DMS53 (cell line): Measurements from ENCODE around the gene AEN.
"Not testable (repeated sequence)": the region's sequence is repeated elsewhere in the genome, so short reads cannot be mapped to it uniquely, and the experiment has no call there.

Experiments used
- DNase-seq: peaks from one replicate; lab custom pipeline; 2025; lab: John Stamatoyannopoulos, UW

AEN gene

DNA sequence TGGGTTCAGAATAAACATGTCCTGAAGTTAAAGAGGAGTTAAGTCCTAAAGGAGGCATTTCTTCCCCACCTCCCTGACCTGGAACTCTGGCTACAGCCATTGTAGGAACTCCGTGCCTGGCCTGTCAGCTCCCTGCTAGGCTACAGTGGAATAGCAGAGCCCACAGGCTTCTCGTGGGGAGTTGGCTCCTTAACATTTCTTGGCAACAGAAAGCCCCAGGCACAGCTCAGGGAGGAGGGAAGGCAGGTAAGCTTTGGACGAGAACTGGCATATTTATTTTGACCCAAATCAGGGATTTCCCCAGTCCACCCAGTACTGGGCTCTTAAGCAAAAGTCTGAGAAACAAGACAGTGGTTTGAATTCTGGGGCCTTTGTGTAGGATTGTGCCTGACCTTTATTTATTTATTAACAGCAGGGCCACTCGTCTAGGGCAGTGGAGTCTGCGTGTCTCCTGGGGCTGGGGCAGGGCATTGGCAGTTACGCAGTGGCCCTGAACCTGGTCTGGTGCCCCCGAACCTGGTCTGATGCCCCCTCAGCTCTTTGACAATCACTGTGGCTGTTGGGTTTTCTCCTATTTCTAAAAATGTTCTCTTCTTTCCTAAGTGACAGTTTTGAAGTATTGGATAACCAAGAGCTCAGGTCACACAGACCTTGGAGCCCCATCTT, 9.8 kb downstream of the AEN start:
- DNase-seq: no peak

DNA sequence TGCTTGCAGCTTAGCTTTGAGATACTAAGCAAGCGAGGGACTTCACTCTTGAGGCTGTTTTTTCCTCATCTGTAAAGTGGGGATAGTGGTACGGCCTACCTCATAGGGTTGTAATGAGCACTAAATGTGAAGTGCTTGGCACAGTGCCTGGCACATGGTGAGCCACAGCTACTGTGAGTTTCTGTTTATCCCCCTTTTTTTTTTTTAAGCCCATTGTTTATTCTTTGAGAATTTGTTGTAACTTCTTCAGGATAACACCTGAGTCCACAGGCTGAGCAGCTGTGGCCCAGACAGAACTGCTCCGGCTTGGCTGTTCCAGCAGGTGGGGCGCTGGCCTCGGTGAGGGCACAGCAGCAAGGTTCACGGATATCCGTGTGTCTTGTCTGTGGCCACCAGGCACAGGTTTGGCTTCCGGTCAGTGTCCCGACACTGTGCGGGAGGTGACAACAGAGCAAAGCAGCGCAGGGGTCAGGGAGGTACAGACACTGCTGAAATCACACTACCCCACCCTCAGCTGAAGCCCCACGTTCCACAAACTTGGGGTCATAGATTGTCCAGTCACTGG, 10.4 kb downstream of the AEN start:
- no peak for DNase-seq

DNA sequence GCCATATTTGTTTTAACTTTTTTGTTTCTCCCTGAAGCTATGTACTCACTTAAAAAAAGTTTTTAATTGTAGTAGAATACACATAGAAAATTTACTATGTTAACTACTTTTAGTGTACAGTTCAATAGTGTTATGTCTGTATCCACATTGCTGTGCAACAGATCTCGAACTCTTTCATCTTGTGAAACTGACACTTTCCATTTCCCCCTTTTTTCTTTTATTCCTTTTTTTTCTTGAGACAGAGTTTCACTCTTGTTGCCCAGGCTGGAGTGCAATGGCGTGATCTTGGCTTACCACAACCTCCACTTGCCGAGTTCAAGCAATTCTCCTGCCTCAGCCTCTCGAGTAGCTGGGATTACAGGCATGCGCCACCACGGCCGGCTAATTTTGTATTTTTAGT, 11.7 kb downstream of the AEN start:
- DNase-seq: not testable (repeated sequence)

DNA sequence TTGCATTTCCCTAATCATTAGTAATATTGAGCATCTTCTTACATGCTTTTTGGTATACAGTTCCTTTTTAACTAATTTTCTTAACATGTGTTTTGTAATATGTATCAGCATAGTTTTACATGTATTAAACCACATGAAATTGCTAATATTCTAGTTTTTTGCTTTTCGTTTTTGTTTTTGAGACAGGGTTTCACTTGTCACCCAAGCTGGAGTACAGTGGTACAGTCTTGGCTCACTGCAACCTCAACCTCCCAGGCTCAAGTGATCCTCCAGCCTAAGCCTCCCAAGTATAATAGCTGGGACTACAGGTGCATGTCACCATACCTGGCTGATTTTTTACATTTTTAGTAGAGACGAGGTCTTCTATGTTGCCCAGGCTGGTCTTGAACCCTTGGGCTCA, 13.3 kb downstream of the AEN start:
- no peak for DNase-seq

DNA sequence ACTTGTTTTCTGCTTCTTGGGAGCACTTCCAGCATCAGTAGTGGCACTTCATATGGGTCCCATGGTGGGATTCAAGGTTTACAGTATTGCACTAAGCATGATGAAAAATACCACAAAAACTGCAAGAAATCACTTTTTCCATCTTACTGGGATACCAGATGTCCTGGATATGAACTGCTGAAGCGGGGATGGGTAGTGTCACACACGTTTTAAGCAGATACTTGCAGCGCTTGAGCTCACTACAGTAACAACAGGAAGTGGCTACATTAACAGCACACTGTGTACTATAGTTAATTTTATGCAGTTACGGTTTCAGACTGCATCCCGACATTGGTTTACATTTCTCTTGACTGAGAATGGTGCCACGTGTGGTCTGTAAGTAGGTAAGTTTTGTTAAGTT, 14.2 kb downstream of the AEN start:
- DNase-seq: peak; percentile 36

DNA sequence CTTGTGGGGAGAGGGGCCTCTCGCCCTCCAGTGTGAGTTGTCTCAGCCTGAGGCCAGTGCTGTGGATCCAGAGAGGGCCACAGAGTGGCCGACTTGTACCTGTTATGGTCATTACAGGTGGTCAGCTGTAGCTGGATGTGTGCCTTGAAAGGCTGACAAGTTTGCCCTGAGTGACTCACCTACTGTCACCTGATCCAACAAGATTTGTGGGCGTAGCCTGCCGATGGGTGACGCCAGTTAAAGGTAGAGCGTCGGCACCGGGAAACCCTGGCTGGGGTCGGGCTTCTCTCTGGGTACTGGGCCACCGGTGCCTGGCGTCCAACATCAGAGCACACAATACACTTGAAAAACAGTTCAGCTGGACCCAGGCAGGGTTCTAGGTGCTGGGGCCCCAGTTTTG, 14.9 kb downstream of the AEN start:
- DNase-seq: peak; percentile 88

DNA sequence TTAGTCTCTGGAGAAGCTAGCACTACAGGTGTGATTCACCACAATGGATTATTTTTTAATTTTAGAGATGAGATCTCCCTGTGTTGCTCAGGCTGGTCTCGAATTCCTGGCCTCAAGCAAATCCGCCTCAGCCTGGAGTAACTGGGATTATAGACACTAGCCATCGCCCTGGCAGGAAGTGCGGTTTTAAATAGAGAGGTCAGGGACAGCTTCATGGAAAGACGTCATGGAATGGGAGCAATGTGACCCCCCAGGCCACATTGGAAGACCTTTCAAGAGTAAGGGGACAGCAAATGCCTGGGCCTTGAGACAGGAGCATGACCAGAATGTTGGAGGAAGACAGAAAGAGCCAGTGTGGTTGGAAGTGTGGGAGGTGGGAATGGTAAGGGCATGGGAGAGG, 15.5 kb downstream of the AEN start:
- DNase-seq: no peak

DNA sequence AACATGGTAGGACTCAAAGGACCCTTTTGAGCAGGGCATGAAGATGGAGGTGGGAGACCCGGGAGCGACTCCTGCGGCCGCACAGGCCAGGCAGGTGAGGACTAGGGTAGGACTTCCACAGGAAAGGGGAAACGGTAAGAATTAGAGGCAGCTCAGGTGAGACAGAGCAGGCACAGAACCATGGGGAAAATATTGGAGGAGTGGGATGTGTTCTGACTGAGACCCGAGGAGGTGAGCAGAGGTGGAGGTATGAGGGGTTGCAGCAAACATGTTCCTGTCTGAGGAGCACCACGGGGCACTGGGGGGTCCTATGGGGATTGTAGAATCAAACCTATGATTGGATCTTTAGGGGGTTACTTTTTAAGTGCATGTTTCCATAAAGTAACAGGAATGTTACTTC, 16.3 kb downstream of the AEN start:
- DNase-seq: no peak

DNA sequence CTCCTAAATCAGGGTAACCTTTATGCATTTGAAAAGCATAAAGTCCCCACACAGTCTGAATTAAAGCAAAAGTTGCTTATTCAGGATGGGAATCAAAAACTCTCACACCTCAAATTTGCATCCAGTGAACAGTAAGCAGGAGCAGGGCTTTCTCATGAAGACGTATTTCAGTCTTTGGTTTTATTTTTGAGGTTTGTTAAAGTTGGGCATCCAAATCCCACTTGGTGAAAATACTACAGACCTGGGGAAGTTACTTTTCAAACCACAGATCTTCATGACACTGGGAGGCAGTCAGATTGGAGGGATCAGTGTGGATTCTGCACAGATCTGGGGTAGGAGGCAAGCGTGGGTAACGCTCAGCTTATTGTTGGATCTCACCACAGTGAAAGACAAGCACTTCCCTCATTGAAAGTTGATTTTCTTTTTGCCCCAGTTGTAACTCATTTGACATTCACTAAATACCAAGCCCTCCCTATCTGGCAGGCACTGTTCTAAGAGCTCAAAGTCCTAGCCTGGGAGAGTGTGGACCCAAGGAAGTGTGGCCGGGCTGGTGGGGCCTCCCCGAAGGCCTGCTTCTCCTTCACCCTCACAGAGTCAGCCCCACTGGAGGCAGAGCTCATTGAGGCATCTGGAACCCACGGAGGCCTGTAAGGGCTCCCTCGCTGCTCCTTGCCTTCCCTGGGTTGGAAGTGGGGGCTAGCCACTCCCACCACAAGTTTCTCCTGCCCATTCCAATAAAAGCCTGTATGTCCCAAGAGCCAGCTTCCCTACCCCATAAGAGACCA, 16.9 kb downstream of the AEN start:
- no peak for DNase-seq

DNA sequence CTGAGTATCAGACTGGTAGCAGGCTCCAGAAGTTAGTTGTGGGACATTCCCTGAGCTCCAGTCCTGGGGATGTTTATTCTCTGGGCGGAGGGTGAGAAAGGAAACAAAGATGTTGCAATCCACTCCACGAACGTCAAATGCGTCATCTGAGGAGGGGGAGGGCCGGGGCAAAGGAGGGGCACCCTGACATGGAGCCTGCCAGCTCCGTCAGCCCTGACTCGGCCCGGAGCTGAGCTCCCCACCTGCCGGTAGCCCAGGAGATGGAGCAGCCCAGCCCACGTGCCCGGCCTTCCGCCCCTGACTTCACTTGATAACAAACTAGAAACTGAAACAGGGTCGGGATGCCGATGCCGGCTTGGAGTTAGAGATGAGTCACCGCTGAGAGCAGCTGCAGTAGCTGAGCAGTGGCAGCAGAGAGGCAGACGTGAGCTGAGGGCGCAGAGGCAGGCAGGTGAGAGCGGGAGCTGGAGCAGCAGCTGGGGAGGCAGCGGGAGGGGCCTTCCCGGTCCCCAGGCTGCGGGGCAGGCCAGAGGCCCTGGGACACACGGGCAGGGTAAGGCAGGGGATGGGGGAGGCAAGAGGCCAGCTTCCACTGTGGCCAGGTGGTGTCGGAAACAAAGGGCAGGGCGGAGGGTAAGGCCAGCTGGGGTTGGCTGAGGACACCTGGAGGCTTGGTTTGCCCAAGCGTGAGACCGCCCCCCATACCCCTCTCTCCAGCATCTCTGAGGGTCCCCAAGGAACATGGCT, 17.7 kb downstream of the AEN start, which contains the start of gene ISG20:
ISG20 (plus strand) TSS at position 391 of the 747 bp plus-strand sequence; CDS start at position 742, 351 bp downstream.
- DNase-seq: peak; percentile 97

DNA sequence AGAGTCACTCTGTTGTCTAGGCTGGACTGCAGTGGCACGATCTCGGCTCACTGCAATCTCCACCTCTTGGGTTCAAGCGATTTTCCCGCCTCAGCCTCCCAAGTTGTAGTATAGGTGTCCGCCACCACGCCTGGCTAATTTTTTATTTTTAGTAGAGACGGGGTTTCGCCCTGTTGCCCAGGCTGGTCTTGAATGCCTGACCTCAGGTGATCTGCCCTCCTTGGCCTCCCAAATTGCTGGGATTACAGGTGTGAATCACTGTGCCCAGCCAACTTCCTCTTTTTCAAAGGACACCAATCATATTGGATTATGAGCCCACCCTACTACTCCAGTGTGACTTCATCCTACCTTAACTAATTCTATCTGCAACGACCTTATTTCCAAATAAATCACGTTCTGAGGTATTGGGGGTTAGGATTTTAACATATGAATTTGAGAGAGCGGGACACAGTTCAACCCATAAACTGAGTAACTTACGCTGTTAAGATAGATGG, 20.9 kb downstream of the AEN start:
- DNase-seq: no peak

DNA sequence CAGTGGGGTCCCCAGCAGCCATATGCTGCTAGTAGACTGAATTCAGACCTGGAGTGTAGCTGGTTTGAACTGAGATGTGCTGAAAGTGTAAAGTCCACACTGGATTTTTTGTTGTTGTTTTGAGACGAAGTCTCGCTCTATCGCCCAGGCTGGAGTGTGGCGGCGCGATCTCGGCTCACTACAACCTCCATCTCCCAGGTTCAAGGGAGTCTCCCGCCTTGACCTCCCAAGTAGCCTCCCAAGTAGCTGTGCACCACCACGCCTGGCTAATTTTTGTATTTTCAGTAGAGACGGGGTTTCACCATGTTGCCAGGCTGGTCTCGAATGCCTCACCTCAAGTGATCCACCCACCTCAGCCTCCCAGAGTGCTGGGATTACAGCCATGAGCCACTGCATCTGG, 21.4 kb downstream of the AEN start:
- not testable (repeated sequence) for DNase-seq

DNA sequence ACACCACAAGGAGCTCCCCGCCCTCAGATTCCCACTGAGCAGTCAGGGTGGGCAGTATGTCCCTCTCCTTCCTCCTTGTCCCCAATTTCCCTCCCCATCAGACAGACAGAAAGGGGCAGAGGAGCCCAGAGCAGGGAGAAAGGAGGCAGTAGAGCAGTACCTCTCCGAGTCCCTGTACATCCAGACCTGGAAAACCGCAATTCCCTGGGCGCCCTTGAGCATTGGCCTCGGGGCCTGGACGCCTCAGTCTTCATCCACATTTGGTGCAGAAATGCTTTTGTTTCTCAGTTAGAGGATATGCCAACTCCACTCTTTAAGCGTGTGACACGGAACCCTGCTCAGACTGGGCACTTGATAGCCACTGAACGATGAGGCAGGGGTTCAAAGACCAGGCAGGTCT, 23.6 kb downstream of the AEN start:
- DNase-seq: no peak

DNA sequence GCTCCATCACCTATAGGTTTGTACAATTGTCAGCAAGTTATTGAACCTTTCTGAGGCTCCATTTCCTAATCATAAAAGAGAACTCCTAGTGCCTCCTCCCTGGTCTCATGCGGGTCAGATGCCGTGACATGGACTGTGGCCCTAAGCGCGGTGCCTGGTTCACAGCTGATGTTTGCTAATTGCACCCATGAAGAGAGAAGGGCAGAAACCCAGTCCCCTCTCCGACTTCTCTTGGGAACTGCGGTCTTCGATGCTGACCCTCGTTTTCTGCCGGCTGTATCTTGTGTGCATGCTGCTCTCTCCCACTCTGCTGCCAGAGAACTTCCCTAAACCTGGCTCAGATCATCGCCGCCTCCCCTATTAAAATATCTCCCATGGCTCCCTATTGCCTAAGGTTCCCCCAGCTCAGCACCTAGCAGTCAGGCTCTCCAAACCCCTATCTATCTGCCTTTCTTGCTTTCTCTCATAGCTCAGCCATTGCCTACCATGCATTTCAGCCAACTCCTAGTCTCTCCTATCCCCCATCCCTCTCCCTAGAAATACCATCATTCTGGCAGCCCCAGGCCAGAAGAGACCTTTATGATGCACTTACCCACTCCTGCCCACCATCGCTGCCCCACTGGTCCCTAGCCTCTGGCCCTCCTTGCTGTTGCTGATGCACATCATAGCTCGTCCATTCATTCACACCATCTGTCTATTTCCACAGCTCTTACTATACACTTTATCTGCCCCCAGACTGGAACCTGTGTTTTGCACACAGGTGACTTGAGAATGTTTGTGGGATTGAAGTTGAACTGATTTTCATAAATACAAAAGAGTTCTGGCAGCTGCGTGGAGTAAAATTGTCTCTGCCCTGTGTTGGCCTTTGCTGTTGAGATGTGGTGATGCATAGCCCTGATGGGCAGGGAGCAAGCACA, 24.3 kb downstream of the AEN start:
- no peak for DNase-seq

DNA sequence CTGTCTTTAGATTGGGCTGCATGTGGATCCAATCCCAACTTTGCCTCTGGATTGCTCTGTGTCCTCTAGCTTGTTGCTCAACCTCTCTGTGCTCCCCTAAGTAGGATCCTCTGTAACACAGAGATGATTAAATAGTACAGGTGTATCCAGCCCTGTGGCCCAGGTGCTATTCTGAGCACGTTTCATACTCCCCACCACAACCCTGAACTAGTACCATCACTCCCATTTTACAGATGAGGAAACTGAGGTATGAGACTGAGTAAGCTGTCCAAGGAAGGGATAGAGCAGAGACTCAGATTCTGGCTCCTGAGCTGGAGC, 24.9 kb downstream of the AEN start:
- DNase-seq: no peak

DNA sequence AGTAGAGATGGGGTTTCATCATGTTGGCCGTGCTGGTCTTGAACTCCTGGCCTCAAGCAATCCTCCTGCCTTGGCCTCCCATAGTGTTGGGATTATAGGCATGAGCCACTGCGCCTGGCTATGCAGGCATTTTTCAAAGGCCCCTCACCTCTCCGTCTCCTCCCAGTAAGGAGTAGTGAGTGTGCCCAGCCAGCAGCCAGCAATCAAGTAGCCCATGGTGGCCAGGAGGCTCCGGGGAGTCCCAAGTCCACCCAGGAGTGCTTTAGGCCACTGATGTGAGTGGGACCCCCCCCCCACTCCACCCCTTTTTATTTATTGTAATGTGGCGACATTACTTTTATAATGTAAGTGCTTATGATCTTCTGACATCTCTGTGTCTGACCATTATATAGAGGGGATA, 25.8 kb downstream of the AEN start:
- DNase-seq: no peak

DNA sequence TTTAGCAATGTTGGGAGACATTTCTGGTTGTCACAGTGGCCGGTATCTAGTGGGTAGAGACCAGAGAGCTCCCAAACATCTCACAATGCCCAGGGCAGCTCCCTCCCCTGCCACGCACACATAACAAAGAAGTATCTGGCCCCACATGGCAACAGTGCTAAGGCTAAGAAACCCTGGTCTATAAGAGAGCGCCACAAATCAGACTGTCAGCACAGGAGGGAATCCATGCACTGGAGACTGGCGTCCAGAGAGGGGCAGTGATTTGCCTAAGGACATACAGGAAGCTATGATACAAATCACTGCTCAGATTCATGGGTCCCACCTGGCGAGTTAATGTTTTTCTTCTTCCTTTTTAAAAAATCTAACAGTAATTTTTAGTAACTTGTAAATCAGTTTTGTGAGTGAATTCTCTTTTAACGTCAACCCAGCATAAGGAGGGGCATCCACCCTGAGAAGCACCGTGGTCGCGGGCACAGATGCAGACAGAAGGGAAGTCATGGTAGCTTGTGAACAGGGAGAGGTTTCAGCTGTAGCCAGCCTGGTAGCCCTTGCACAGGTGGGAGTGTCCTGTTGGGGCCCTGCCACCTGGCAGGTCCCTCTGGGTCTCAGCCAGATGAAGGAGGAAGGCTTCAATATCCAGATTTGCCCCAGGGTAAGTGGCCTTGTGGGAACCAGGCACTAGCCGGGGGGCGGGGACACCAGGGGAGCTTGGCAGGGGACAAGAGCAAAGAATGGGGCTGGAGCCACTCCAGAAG, 26.4 kb downstream of the AEN start:
- no peak for DNase-seq

DNA sequence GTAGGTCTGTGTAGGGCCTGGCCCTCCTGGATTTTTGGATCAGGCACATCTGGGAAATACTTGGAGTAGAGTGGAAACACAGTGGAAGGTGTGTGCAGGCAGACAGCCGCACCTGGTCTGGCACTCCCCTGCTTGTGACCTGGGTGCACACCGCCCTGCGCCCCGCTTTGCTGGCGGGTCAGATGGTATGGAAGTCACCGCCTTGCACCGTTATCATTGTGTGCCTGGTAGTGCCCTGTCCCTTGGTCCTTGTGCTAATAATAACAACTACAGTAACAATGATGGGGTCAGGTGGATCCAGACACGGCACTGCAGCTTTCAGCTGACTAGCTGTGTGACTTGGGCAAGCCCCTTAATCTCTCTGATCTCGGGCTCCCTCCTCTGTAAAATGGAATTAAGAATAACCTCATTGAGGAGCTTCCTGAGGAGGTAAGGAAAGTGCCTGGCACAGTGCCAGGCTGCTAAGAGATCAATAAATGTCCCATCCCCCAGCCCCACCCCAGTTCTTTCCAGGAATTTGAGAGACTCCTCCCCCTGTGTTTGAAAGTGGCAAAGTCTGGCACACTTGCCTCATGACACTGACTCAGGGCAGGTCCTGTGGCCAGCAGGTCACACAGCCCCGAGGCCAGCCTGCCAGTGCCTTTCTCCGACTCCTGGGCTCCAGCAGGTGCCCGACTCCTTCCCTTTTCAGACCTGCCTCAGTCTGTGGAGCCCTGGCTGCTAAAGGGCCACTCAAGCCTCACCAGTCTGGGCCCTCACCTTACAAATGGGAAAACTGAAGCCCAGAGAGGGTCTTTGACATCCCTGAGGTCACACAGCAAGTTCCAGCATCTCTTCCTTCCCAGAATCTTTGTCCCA, 27.4 kb downstream of the AEN start:
- DNase-seq: no peak

DNA sequence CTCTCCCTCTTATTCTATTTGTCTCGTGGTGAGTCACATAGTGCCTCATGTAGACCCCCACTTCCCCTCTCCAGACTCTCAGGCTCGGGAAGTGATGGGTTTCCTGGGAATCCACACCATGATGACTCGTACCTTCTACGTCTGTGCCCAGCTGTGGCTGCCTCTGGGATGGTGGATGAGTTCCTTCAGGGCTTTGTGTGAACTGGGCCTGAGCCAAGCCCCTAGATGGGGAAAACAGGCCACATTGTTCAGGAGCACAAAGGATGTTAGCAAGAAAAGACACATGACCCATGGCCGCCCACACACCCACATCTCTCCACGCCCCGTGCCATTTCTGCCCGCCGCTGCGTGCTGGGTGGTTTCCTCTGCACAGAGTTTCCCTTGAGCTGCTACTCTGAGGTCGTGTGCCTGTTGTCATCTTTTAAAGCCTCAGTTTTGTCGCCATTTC, 28.2 kb downstream of the AEN start:
- peak; percentile 16 for DNase-seq
